ENCODE measurements around the gene NPY4R.
"Not testable (repeated sequence)": the region's sequence is repeated elsewhere in the genome, so short reads cannot be mapped to it uniquely, and the experiment has no call there.

The NPY4R gene

GRCh38 chr10:46465765-46466164 lies at the start of gene NPY4R:
Gene NPY4R (minus strand): TSS chr10:46465958. CDS start chr10:46462635, 3,323 bp downstream.
- not testable (repeated sequence) for DNase-seq (ENCODE audit: low read depth in 2 of 2)

GRCh38 chr10:46515366-46515765 lies 49.6 kb upstream of the NPY4R start:
- no peak for DNase-seq (ENCODE audit: low read depth in 2 of 2)

- no peak for DNase-seq (ENCODE audit: low read depth in 2 of 2)
Observed at GRCh38 chr10:46514899-46515298, 49.1 kb upstream of the NPY4R start.

GRCh38 chr10:46514431-46514861 lies 48.7 kb upstream of the NPY4R start:
- no peak for DNase-seq (ENCODE audit: low read depth in 2 of 2)

- DNase-seq (ENCODE audit: low read depth in 2 of 2): not testable (repeated sequence)
Observed at GRCh38 chr10:46513333-46513732, 47.6 kb upstream of the NPY4R start.

GRCh38 chr10:46512725-46513124 lies 47.0 kb upstream of the NPY4R start:
- not testable (repeated sequence) for DNase-seq (ENCODE audit: low read depth in 2 of 2)

DNA sequence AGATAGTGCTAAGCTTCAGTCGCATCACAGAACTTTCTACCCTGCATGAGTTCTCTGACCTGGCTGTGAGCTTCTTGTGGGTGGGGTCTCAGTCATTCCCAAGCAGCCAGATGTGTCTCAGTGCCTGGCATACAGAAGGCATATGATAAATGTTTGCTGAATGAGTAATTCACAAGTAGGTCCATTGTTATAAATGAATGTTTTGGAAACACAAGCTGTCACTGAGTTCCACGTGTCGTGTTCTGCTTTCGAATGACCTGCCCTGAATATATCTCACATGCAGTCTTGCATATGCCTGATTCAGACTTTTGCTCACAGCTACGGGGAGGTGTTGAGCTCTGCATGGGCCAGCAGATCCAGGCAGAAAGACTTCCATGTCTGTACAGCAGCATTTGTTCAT lies 46.2 kb upstream of the NPY4R start:
- DNase-seq (ENCODE audit: low read depth in 2 of 2): not testable (repeated sequence)

DNA sequence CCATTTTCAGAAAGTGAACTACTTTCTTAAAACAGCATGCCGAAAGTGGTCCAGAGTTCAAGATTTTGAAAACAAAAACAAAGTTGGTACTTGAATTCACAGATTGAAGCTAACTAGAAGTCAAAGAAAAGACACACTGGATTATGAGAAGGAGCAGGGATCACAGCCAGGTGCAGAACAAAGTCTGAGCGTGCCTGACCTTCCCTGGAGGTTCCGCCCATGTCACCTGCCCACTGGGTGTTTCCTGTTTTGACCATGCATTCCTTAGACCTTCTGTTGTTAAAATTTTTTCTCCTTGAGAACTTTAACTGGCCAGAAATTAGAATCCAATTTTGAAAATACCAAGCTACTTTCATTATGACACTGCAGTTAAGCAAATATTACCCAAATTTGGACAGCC lies 34.2 kb upstream of the NPY4R start:
- not testable (repeated sequence) for DNase-seq (ENCODE audit: low read depth in 2 of 2)

DNA sequence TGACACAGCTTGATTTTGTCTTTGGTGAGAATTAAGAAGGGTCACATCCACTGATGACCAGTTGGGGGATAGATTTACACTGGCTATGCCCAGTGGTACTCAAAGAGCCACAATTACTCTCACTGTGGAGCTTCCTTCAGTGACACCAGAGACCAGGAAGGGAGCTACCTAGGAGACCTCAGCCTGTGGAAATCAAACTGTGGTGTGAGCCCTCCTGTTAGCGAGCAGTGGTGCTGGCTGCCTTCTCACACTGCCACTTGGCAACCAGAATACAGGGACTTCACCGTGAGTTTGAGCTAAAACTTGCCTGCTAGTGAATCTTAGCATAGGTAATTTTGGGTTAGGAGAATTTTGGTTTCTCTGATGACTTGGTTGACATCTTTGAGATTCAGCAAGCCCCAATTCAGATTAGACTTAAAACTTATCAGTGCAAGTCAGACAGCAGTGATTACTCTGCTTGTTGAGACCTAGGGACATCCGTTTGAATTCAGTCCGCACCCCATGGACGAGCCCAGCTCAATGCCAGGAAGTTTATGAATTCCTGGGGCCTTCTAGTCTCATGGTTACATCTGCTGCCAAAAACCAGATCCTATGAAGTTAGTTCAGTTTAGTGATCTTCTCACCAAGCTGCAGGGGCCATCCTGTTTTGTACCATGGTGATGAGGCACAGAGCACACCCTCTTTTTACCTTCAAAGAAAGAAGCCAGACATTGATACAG lies 33.4 kb upstream of the NPY4R start:
- not testable (repeated sequence) for DNase-seq (ENCODE audit: low read depth in 2 of 2)

DNA sequence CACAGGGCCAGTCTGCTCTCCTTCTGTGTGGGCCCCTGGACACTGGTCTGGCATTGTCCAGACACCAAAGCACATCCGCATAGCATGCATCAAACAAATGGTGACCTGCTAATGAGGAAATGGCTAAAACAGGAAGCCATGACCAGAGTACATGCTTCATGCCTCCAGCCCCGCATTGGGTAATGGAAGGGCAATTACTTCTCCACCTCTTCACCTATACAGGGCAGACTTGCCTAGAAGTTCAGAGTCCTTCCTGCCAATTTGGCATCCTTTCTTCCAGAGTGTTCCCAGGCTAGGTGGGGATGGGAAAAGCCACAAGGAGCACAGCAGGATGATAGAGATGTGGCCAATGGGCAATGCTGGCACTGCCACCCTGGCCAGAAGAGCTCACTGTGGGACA lies 32.1 kb upstream of the NPY4R start:
- DNase-seq (ENCODE audit: low read depth in 2 of 2): not testable (repeated sequence)

GRCh38 chr10:46497401-46497800 lies 31.6 kb upstream of the NPY4R start:
- DNase-seq (ENCODE audit: low read depth in 2 of 2): not testable (repeated sequence)

DNA sequence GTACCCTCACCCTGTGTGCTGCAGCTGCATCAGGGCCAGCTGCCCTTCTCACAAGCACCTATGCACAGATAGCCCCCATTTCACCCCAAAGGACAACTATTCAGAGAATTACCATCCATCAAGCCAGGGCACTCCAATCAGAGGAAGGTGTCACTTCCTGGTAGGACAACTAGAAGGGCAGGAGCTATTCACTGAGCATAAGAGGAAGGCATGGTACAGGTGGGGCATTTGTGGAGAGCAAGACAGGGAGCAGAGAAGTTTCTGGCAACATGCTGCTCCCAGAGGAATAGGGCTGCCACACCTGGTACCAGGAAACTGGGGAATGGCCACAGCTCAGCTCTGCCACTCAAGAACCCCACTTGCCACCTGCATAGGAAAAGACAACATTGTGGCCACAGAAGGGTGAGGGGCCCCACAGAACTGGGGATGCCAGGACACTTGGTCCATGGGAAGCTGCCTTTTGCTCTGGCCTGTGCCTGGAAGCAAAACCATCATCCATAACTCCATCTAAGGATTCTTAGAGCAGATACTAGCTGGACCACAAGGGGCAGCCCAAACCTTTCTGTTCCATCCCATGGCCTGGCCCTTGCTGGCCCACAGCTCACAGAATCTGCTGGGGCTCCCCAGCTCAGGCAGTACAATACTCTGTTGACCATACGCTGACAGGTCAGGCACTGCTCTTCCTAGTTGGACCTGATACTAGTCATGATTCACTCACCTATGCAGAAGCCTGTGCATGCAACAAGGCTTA lies 25.8 kb upstream of the NPY4R start:
- DNase-seq (ENCODE audit: low read depth in 2 of 2): not testable (repeated sequence)

- not testable (repeated sequence) for DNase-seq (ENCODE audit: low read depth in 2 of 2)
Observed at GRCh38 chr10:46490285-46490684, 24.5 kb upstream of the NPY4R start.

DNA sequence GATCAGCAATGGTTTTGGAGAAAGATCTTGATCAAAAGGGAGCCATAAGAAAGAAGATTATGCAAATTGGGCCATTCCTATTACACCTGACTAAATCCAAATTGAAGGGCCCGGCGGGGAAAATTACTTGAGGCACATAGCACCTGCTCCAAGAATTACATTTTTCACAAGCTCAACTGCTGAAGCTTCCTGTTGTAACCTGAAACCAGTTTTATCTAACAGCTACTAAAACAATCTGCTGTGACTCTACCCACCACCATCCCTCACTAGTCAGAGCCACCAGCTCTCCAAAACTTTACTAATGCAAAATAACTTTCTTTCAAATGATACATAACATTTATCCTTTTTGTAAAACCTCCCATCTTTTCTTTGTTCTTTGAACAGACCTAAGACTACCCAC lies 20.7 kb upstream of the NPY4R start:
- DNase-seq (ENCODE audit: low read depth in 2 of 2): not testable (repeated sequence)

DNA sequence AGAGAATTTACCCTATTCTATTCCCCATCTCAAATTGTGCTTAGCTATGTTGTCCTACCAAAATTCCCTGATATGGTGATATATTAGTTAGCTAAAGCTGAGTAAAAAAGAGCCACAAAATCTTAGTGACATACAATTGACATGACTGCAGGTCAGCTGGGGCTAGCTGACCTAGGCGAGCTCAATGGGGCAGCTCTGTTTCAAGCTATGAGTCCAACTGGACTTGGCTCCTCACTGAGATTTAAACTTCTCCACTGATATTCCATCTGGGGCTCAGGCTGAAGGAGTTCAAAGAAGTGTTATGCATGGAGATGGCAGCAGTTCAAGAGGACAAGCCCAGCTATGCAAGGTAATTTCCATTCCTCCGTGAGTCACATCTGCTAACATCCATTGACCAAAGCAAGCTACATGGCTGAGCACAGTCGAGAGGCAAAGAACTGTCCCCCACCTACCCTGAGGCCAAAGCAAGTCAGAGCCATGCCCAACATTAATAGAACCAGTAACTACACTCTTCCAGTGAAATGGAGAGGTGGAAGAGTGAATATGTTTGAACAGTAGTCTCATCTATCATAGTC lies 9.1 kb upstream of the NPY4R start:
- DNase-seq (ENCODE audit: low read depth in 2 of 2): not testable (repeated sequence)

GRCh38 chr10:46473758-46474157 lies 8.0 kb upstream of the NPY4R start:
- not testable (repeated sequence) for DNase-seq (ENCODE audit: low read depth in 2 of 2)

GRCh38 chr10:46470134-46470533 lies 4.4 kb upstream of the NPY4R start:
- not testable (repeated sequence) for DNase-seq (ENCODE audit: low read depth in 2 of 2)

DNA sequence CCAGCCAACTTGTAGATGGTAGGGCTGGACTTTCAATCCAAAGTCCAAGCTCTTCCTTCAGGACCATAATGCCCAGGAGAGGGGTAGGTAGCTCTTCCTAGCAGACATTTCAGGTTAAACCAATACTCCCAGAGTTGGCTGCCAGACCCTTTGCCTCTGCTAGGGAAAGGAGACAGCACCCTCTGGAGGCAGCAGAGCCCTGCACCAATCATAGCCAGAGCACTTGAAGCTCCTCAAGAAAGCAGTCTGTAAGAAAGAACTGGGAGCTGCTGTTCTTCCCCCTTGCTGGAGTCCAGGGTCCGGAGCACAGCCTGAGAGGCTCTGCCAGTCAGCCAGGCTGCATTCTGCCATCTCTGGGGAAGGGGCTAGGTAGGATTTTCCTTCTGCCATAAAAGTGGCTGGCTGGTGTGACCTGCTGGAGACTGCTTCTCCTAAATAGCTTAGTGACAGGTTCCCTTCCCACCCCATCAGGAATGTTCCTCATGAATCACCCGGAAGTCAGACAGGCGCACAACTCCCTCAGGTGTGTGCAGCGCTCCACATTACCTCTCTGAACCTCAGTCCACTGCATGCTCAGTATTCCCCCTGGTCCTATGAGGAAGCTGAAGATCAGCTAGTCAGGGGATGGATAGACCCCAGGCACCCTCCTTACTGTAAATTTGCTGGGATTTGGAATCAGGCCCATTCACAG lies 2.5 kb upstream of the NPY4R start:
- not testable (repeated sequence) for DNase-seq (ENCODE audit: low read depth in 2 of 2)

DNA sequence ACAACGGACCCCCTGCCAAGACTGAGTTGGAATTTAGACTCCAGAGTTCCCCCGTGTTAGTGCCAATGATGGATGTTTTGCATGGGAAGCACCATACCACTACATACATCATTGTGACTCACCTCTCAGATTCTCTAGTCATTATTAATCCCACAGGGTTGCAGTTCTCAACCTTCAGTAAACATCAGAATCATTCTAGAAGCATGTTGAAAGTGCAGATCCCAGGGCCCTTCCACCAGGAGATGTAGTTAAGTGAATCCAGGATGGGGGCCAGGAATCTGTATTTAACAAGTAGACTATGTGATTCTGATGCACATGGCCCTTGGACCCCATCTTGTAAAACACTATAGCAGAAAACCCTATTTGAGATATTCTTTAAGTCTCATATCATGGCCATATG lies 2.1 kb downstream of the NPY4R start:
- peak in 1 of 2 experiments; percentile 0 for DNase-seq (ENCODE audit: low read depth in 2 of 2)

DNA sequence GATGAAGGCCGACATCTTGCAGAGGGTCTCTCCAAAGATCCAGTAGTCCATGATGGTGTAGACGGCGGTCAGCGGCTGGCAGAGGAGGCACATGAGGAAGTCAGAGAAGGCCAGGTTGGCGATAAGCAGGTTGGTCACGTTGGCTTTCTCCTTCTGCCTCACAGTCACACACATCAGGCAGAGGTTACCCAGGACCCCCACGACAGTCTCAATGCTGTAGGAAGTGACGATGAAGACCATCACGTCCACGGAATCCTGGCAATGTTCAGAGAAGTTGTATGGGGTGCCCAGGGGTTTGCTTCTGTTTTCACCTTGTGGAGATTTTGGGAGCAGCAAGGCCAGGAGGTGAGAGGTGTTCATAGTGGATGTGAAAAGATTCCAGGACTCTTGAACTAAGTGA lies 3.5 kb downstream of the NPY4R start:
- DNase-seq (ENCODE audit: low read depth in 2 of 2): not testable (repeated sequence)

GRCh38 chr10:46459579-46459978 lies 6.2 kb downstream of the NPY4R start:
- not testable (repeated sequence) for DNase-seq (ENCODE audit: low read depth in 2 of 2)

DNA sequence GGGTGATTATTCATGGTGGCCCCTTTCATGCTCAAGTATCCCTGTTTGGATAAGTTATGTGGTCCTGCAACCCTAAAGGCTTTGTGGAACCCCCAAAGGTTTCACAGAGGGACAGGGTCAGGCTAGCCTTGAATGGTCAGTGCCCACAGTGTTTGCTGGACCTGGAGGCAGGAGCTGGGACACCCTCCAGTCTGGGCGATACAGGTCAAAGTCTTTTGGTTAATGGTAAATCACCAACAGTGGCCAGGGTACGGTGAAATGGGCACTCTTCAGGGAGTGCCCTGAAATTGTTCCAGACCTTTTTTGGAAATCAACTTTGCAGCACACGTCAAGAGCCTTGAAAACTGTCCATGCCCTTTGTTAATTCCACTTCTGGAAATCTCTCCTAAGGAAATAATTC lies 8.7 kb downstream of the NPY4R start:
- DNase-seq (ENCODE audit: low read depth in 2 of 2): not testable (repeated sequence)
